ENCODE measurements around the gene RPH3AL.
"Not testable (repeated sequence)": the region's sequence is repeated elsewhere in the genome, so short reads cannot be mapped to it uniquely, and the experiment has no call there.

DNA sequence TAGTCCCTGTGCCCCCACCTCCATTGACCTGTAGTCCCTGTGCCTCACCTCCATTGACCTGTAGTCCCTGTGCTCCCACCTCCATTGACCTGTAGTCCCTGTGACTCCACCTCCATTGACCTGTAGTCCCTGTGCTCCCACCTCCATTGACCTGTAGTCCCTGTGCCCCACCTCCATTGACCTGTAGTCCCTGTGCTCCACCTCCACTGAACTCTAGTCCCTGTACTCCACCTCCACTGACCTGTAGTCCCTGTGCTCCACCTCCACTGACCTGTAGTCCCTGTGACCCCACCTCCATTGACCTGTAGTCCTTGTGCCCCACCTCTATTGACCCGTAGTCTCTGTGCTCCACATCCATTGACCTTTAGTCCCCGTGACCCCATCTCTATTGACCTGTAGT lies 37.2 kb downstream of the RPH3AL start:
- TF ChIP-seq, protein P1, sequence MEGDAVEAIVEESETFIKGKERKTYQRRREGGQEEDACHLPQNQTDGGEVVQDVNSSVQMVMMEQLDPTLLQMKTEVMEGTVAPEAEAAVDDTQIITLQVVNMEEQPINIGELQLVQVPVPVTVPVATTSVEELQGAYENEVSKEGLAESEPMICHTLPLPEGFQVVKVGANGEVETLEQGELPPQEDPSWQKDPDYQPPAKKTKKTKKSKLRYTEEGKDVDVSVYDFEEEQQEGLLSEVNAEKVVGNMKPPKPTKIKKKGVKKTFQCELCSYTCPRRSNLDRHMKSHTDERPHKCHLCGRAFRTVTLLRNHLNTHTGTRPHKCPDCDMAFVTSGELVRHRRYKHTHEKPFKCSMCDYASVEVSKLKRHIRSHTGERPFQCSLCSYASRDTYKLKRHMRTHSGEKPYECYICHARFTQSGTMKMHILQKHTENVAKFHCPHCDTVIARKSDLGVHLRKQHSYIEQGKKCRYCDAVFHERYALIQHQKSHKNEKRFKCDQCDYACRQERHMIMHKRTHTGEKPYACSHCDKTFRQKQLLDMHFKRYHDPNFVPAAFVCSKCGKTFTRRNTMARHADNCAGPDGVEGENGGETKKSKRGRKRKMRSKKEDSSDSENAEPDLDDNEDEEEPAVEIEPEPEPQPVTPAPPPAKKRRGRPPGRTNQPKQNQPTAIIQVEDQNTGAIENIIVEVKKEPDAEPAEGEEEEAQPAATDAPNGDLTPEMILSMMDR (tag by site-specific recombination; IDR thresholded peaks at IDR 0.05), result not testable (repeated sequence)
- TF ChIP-seq ZNF629 (tag by site-specific recombination; IDR thresholded peaks at IDR 0.05); SCRT1 (tag by site-specific recombination; IDR thresholded peaks at IDR 0.05; ENCODE audit: borderline replicate concordance); ZNF324 (tag by site-specific recombination; IDR thresholded peaks at IDR 0.05); ZNF112 (tag by site-specific recombination; IDR thresholded peaks at IDR 0.05); ZBTB17 (tag by site-specific recombination; IDR thresholded peaks at IDR 0.05); ZNF777 (tag by site-specific recombination; IDR thresholded peaks at IDR 0.05; ENCODE audit: borderline replicate concordance); ZNF544 (tag by site-specific recombination; IDR thresholded peaks at IDR 0.05): not testable (repeated sequence)
- TF ChIP-seq, protein P2, sequence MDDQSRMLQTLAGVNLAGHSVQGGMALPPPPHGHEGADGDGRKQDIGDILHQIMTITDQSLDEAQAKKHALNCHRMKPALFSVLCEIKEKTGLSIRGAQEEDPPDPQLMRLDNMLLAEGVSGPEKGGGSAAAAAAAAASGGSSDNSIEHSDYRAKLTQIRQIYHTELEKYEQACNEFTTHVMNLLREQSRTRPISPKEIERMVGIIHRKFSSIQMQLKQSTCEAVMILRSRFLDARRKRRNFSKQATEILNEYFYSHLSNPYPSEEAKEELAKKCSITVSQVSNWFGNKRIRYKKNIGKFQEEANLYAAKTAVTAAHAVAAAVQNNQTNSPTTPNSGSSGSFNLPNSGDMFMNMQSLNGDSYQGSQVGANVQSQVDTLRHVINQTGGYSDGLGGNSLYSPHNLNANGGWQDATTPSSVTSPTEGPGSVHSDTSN (CRISPR knock-in tag; IDR thresholded peaks at IDR 0.05), result not testable (repeated sequence)
